Panc1 (cell line): ENCODE measurements around the gene MMP8. TPM values are rescaled to one million over a fixed set of nuclear protein-coding genes. Genes with fewer than 3 reads are reported as not detected.

Source experiments
- ATAC-seq: fragments of 200-7000 bp; cut with Tn5 transposase; 2 replicates; pipeline ENCODE4 v1.9.1; 2020; ENCODE audit warnings: mild to moderate bottlenecking, moderate library complexity
- BruUV-seq: library from RNA; stranded (reverse); fragments of 400-500 nt; replicated peaks from 2 replicates; lab custom pipeline; 2021; lab: Mats Ljungman, UMichigan
- CTCF ChIA-PET: fragments of 300-600 bp; sonication (Branson Sonifier 250); formaldehyde crosslinking; loops from one replicate; lab custom pipeline; 2022; ENCODE audit warnings: antibody characterized with exemption; lab: Charles Lee
- POLR2A ChIA-PET: fragments of 300-600 bp; sonication (Branson Sonifier 250); formaldehyde crosslinking; loops from one replicate; lab custom pipeline; 2022; ENCODE audit warnings: antibody characterized with exemption; lab: Charles Lee
- DNase-seq: peaks from one replicate; pipeline ENCODE4 v3.0.0-alpha.2; 2010; ENCODE audit warnings: low read depth, low spot score
- H3K27ac ChIP-seq: 2 replicates; pipeline ENCODE4 v1.5.1; 2011; ENCODE audit warnings: mild to moderate bottlenecking, low read length, inconsistent platforms
- H3K27me3 ChIP-seq: fragments of 200-500 bp; sonication (Bioruptor generic); 2 replicates; pipeline ENCODE4 v1.6.0; 2014; ENCODE audit warnings: low read length, inconsistent platforms; ENCODE audit not compliant: control insufficient read depth, insufficient read depth
- H3K36me3 ChIP-seq: fragments of 200-500 bp; sonication (Bioruptor generic); 2 replicates; pipeline ENCODE4 v1.5.1; 2014; ENCODE audit warnings: inconsistent platforms, mild to moderate bottlenecking, low read length, moderate library complexity; ENCODE audit not compliant: control insufficient read depth, insufficient read depth
- H3K4me1 ChIP-seq: 2 replicates; pipeline ENCODE4 v1.5.1; 2011; ENCODE audit warnings: inconsistent platforms, mild to moderate bottlenecking, low read length, moderate library complexity; ENCODE audit not compliant: control insufficient read depth, insufficient read depth
- H3K4me3 ChIP-seq, 2 experiments: 2 replicates each; pipeline ENCODE4 v1.5.1; 2011 to 2012; ENCODE audit warnings: low read depth in 2 of 2, low read length in 2 of 2, mild to moderate bottlenecking in 2 of 2, inconsistent platforms in 1 of 2, moderate library complexity in 1 of 2
- H3K9me3 ChIP-seq: fragments of 200-500 bp; sonication (Bioruptor generic); 2 replicates; pipeline ENCODE4 v1.5.1; 2014; ENCODE audit warnings: low read depth, mild to moderate bottlenecking, inconsistent platforms, low read length, moderate library complexity; ENCODE audit not compliant: control insufficient read depth, insufficient read depth
- POLR2AphosphoS5 ChIP-seq: IDR thresholded peaks from 2 replicates; pipeline ENCODE4 v1.6.1; 2012; ENCODE audit warnings: mild to moderate bottlenecking, low read depth, low read length, moderate library complexity
- SIN3A ChIP-seq: IDR thresholded peaks from 2 replicates; pipeline ENCODE4 v1.6.1; 2012; ENCODE audit warnings: low read depth, mild to moderate bottlenecking, low read length, moderate library complexity, borderline replicate concordance; ENCODE audit not compliant: insufficient read depth
- in situ Hi-C: cut with HindIII; loops from 2 replicates; pipeline ENCODE4 v1.10.0; 2016; ENCODE audit warnings: low sequenced_read_pairs, low pct_unique_long_range_greater_than_20kb
- intact Hi-C: fragments of 100-400 bp; cut with micrococcal nuclease; formaldehyde crosslinking; loops from one replicate; pipeline ENCODE4 v1.10.0; 2022; ENCODE audit not compliant: unreplicated experiment
- total RNA-seq: library from RNA; stranded (reverse); gene quantifications from one replicate; pipeline ENCODE4 v1.2.1, GENCODE V29; 2021; ENCODE audit not compliant: unreplicated experiment
- TF ChIP-seq, protein P1 (sequence below), 2 experiments: IDR thresholded peaks; 2 replicates each; pipeline ENCODE4 v1.6.1; 2011 to 2012; ENCODE audit warnings: low read depth in 2 of 2, control low read depth in 1 of 2, low read length in 1 of 2, mild to moderate bottlenecking in 1 of 2, moderate library complexity in 1 of 2; ENCODE audit not compliant: insufficient read depth in 1 of 2
- TF ChIP-seq, protein P2 (sequence below): fragments of 450-650 bp; IDR thresholded peaks from 2 replicates; pipeline ENCODE4 v1.5.1; 2017; ENCODE audit warnings: mild to moderate bottlenecking

The MMP8 gene
- total RNA-seq, 1 experiment from 2014 or later: not detected

DNA sequence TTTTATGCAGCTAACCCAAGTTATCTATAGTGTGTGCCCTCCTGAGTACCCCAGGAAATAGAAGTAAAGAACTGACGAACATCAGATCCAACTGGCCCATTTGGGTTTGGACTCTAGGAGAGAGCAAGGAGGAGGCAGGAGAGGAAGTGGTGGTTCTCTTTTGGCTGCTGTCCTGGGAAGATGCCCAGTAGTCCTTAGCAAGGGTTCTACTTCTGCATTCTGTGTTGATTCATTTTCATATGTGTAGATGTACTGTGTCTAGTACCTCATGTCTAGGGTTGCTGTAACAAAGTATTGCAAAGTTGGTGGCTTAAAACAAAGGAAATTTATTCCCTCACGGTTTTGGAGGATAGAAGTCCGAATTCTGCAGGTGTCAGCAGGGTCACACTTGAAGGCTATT lies 12.6 kb downstream of the MMP8 start:
- DNase-seq: no peak
- Histone ChIP-seq H3K4me3 (no peak overlapping the region), H3K27ac (no peak overlapping the region), H3K27me3 (peaks cover 29% of the 10 kb centered on the region), H3K9me3 (no peaks in the 10 kb centered on the region), H3K4me1 (no peaks in the 10 kb centered on the region), H3K36me3 (no peaks in the 10 kb centered on the region)
- intact Hi-C loops: no loop called here
- ChIA-PET POLR2A (no interaction called here), CTCF (no interaction called here)
- BruUV-seq: no TSS peak
- in situ Hi-C loops: no loop called here
- TF ChIP-seq, protein P1, sequence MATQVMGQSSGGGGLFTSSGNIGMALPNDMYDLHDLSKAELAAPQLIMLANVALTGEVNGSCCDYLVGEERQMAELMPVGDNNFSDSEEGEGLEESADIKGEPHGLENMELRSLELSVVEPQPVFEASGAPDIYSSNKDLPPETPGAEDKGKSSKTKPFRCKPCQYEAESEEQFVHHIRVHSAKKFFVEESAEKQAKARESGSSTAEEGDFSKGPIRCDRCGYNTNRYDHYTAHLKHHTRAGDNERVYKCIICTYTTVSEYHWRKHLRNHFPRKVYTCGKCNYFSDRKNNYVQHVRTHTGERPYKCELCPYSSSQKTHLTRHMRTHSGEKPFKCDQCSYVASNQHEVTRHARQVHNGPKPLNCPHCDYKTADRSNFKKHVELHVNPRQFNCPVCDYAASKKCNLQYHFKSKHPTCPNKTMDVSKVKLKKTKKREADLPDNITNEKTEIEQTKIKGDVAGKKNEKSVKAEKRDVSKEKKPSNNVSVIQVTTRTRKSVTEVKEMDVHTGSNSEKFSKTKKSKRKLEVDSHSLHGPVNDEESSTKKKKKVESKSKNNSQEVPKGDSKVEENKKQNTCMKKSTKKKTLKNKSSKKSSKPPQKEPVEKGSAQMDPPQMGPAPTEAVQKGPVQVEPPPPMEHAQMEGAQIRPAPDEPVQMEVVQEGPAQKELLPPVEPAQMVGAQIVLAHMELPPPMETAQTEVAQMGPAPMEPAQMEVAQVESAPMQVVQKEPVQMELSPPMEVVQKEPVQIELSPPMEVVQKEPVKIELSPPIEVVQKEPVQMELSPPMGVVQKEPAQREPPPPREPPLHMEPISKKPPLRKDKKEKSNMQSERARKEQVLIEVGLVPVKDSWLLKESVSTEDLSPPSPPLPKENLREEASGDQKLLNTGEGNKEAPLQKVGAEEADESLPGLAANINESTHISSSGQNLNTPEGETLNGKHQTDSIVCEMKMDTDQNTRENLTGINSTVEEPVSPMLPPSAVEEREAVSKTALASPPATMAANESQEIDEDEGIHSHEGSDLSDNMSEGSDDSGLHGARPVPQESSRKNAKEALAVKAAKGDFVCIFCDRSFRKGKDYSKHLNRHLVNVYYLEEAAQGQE (IDR thresholded peaks at IDR 0.05; ENCODE audit: insufficient read depth in 1 of 2, low read depth in 2 of 2, low read length in 1 of 2): no peak
- TF ChIP-seq POLR2AphosphoS5: no peak
- TF ChIP-seq, protein P2, sequence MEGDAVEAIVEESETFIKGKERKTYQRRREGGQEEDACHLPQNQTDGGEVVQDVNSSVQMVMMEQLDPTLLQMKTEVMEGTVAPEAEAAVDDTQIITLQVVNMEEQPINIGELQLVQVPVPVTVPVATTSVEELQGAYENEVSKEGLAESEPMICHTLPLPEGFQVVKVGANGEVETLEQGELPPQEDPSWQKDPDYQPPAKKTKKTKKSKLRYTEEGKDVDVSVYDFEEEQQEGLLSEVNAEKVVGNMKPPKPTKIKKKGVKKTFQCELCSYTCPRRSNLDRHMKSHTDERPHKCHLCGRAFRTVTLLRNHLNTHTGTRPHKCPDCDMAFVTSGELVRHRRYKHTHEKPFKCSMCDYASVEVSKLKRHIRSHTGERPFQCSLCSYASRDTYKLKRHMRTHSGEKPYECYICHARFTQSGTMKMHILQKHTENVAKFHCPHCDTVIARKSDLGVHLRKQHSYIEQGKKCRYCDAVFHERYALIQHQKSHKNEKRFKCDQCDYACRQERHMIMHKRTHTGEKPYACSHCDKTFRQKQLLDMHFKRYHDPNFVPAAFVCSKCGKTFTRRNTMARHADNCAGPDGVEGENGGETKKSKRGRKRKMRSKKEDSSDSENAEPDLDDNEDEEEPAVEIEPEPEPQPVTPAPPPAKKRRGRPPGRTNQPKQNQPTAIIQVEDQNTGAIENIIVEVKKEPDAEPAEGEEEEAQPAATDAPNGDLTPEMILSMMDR: no peak
- ATAC-seq: no peak; the same call in 1 of the 2 replicates

GRCh38 chr11:102709201-102709945 lies 15.4 kb downstream of the MMP8 start:
- intact Hi-C loops: no loop called here
- in situ Hi-C loops: no loop called here
- BruUV-seq: no TSS peak
- TF ChIP-seq, protein P1 (IDR thresholded peaks at IDR 0.05; ENCODE audit: insufficient read depth in 1 of 2, low read depth in 2 of 2, low read length in 1 of 2): no peak
- TF ChIP-seq, protein P2: no peak
- TF ChIP-seq SIN3A: no peak
- ChIA-PET POLR2A (no interaction called here), CTCF (no interaction called here)
- no peak for DNase-seq
- Histone ChIP-seq H3K9me3 (no peaks in the 10 kb centered on the region), H3K4me3 (no peak overlapping the region), H3K36me3 (no peaks in the 10 kb centered on the region), H3K27me3 (peaks cover 11% of the 10 kb centered on the region), H3K27ac (no peak overlapping the region), H3K4me1 (no peaks in the 10 kb centered on the region)
- no peak for ATAC-seq
